GM21390 (cell line): ENCODE measurements around the gene HES6.

Source experiments
- ATAC-seq: cut with Tn5 transposase; IDR thresholded peaks from one replicate; pipeline ENCODE4 v1.9.1; 2021; ENCODE audit not compliant: unreplicated experiment

Gene HES6, protein sequence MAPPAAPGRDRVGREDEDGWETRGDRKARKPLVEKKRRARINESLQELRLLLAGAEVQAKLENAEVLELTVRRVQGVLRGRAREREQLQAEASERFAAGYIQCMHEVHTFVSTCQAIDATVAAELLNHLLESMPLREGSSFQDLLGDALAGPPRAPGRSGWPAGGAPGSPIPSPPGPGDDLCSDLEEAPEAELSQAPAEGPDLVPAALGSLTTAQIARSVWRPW

DNA sequence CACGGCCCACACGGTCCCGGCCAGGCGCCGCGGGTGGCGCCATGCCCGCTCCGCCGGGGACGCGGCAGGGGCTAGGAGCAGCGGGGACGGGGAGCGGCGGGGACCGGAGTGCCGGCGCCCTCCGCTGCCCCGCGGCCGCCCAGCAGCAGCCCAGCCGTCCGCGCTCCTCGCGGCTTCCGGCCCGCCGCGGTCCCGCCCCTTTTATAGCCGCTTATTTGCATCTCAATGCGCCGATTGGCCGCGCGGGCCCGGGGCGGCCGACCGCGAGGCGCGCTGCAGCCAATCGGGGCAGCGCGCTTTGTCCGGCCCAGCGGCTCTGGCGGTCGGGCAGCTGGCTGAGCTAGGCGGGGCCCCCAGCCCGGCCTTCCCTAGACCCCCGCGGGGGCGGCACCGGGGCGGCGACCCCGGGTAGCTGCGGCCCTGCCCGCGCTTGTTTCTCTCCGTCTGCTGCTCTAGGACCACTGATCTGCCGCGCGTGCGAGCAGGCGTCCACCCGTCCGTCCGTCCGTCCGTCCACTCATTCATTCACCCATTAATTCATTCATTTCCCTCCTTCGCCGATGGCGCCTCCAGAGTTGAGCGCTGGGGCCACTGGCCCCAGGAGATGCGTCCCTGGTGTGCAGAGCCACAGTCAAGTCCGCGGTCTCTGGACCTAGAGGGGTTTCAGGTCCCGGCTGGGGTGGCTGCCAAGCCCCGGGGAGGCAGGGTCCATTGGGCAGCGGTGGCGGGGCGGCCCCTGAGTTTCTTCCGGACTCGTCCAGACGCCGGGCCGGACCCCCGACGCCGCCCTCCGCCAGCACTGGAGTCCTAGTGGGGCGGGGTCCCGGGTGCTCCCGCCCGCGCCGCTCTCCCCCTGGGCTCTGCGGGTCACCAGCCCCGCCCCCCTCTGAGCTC, at the start of gene HES6:
HES6 (minus strand) TSS at position 176 of the 894 bp plus-strand sequence; CDS start at position 43, 133 bp downstream.
- peak; percentile 85 for ATAC-seq

DNA sequence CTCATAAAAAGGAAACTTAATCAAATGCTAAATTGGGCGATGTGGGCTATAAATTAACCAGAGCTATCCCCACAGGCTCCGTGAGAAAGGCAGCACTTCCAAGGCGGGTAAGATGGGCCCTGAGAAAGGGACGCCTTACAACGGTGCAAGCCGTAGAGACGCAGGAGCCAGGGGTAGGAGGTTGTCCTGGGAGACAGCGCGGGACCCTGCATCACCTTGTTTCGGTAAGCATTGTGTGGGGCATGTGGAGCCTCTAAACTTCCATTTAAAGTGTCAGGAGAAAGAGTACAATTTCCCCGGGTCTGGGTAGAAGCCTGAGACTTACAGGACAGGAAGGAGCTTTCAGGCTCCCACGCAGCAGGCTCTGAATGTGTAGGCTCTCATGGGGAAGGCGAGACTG, 49.7 kb upstream of the HES6 start:
- ATAC-seq, result no peak

DNA sequence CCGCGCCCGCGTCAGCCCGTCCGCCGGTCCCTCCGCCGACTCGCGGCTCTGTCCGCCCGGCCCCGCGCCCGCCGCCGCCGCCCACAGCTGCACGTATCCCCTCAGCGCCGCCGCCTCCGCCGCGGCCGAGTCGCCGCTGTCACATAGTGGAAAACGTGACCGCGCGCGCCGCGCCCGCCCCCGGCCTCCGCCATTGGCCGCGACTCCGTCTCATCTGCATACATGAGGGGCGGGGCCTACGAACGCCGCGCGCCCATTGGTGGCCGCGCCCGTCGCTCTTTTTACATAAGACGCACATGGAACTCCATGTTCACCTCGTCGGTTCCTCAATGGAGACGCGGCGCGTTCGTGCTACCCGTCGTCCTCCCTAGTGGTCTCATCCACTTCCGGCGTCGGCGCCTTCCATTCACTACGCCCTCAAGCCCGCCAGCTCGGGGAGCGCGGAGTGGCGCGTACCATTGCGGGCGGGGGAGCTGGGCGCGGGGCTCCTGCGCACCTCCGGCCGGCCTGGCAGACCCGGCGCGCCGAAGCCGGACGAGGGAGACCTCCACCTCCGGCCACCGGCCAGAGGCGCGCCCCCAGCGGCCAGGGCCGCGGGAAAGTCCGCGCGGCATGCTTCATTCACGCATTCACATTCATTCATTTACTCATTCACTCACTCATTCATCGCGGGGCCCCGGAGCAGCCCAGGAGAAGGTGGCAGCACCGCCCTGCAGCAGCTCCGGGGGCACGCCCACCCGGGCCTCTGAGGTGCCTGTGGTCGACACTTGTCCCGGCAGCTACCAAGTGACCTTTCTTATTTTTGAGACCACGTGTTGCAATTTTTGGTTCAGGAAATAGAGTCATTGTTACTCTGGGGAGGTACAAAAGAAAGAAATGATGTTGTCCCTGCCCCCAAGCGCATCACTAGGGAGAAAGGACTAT, 49.1 kb upstream of the HES6 start:
- ATAC-seq, result peak; percentile 91

DNA sequence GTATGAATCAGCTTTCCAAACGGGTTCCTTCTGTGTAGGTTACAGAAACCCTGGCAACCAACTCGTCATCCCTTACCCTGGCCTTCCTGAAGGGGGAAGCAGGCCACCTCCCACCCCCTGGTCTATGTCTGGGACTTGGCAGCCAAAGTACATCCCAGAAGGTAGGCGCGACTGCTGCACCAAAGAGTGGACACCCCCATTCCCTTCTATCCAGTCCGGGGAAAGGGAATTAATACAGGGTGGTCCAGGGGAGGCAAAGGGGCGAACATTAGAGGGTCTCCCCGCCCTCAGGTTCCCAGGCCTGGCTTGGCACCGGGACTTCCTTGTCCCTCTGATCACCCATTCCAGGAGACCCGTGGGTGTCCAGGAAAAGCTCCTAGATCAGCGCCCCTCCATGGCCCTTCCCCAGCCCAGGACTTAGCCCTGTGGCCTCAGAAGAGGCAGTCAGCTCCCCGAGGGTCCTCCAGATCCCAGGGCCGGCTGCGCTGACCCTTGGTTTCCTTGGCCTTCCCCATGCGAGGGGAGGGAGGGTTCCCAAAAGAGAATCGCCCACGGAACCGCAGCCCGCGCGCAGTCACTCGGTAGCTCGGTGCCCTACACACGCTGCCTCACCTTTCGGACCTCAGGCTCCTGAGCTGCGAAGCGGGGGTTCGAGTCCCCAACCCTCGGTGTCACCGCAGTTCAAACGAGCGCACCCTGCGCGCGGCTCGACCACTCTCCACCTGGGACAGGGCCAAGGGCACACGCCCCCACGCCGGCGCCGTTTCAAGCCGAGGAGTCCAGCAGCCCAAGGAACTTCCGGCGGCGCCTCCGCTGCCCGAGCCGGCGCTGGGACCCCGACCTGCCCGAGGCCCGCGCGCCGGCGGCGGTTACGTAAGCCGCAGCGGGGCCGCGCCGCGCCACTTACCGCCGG, 48.2 kb upstream of the HES6 start, which contains the start of gene PER2:
PER2 (minus strand) TSS at position 874 of the 913 bp plus-strand sequence. CDS start 10,674 bp downstream, outside the sequence.
- ATAC-seq, result peak; percentile 34

DNA sequence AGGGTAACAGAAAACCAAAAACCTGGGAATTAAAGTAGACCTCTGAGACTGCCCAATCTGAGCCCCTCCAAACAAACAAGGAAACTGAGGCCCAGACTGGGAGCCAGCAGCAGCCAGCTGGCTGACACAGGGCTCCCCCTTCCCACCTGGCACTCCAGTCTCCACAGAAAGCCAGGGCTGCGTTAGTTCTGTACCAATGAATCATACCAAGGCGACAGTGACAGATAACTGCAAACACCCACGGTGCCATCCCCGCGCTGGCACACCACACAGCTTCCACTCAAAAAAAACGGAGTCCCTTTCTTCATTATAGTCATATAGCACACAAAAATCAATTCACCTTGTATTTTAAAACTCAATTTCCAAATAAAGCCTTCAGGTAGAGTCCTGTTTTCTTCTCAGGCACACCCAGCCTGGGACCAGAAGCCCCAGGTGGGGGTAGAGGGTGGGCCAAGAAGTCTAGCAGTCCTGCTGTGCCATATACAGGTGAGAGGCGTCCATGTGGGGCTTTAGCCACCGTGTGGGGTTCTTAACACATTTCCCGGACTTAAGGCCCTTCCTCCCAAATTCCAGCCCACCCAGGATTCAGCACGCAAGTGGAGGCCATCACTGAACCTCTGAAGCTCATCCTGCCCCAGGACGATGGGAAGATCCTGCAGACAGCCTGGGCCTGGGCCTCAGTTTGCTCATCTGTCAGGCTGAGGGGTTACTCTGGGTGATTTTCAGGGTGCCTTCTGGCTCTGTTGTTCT, 47.3 kb upstream of the HES6 start:
- ATAC-seq, result no peak

DNA sequence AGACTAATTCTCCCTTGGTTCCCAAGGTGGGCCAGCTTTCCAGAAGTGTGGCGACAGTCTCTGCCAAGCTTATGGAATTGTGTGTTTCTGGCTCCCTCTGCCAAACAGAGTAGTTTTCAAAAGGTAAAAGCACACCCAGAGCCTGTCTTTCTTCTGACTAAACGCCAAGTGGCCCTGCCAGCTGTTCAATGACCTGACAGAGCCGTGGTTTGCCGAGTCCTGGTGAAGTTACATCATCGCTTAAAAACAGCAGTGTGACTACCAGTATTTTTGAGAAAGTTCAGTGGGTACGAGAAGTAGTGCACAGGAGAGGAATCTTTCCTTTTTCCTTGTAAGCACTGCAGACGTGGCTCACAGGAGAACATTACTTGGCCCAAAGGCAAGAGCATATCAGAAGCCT, 46.7 kb upstream of the HES6 start:
- no peak for ATAC-seq

DNA sequence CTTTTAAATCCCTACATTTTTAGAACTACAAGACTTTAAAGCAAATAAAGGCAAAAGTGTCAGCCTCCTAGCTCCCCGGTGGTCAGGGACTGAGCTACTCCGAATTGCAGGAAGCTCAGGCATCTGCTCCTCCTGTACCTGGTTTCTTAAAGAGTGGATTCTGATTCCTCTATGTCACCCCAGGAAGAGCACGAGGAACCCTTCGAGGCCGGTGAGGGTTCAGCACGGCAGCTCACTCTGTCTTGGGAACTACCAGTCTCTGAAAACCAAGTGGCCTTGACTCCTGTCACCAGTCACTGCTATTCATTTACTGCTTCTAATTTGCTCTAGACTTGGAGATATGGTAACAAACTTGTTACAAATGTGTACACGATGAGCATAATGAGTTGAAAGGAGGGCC, 46.3 kb upstream of the HES6 start:
- no peak for ATAC-seq

DNA sequence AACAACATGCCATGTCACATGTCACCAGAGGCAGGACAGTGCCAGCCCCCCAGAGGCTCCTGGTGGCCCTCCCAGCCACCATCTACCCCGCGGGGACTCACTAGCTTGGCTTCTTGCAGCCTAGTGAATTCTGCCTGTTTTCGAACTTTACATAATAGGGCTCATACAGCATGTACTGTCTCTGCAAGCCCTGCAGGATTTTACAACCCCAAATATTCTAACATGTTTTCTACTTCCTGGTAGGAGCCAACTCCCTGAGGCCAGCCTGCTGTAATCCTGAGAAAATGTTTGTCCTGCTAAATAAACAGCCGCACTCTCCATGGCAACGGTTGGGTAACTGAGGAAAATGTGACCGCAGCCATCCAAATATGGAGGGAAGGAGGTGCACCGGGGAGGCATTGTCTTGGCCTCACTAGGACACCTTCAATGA, 45.8 kb upstream of the HES6 start:
- no peak for ATAC-seq

DNA sequence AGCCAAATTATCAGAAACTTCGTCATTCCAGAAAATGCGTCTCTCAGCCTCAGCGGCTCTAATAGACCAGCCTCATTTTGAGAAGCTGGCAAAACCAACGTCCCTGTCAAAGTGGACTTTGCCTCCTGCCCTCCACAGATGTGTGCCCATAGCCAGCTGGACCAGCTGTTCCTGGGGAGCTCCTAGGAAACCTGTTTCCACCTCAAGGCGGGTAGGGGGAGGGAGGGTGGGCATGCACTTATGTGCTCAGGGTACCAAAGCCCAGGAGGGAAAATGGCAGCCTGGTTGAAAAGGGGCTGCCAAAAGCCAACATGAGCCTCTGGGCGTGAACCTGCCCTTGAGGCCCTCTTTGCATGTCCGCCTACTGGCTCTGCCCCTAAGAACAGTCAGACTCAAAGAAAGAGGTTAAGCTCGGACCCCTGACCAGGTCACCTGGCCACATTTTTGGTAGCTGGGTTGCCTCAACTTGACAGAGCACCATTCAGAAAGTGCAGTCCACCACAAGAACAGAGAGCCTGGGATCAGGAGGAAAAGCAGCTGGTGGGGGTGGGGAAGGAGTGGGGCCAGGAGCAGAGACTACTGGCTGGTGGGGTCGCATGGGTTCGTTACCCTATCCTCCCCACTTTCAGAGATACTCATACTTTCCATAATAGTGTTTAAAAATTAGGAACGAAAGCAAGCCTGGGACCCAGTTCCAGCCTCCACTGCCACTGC, 45.1 kb upstream of the HES6 start:
- no peak for ATAC-seq

DNA sequence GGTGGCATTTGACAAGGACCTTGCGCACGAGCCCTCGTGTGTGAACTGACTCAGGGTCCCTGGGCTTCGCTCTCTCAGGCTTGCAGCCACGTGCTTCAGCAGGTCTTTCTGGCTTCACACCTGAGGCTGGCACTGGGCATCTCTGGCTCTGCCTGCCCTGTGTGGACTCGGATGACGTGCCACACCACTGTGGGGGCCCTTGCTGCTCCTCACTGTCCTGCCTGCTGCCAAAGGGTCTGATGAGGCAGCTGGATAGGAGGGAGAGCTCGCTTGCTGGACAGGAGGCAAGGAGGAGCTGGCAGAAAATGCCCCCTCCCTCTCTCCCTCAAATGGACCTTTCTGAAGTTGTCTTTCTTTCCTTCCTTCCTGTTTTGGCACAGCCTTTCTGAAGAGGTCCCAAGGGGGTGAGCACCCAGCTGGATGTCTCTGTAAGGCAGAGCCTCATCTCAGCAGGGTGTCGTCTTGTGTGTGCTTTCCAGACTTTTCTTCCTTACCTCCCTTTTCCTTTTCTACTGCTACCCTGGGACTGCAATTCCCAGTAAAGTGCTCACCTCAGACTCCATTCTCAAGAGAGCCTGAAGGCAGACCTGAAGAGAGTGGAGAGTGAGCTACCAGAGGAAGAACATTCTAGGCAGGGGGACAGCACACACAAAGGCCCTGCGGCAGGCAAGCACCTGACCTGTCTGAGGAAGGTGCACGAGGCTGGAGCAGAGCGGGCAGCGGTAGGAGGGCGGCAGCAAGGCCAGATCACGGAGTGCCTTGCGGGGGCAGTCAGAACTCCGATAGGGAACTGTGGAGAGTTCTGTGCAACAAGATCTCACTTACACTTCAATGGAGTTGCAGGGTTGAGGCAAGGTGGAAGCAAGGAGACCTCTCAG, 43.3 kb upstream of the HES6 start:
- ATAC-seq, result no peak

DNA sequence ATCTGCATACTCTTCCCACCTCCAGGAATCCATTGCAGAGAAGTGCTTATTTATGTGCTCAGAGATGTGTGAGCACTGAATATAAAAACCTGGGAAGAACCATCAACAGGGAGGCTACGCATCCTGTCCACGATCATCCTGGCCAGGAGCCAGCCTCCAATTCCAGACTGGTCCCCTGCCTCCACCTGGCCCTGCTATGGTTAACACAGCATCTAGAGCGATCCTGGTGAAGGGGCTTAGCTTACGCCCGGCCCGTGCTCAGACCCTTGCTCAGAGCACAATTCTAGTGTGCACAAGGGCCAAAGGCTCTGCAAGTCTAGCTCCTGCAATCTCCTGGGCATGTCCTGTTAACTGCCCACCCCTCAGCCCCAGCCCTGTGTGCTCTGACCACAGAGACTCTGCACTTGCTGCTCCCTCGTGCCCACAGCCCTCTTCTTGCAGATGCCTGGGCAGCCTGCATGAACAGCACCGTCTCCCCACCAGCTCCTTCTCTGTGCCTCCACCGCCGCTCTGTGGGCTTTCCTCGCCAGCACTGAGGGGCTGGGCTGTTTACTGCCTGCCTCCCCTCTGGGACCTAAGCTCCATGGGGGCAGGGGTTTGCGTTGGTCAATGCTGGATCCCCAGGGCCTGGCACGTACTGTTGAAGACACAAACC, 42.1 kb upstream of the HES6 start:
- no peak for ATAC-seq

DNA sequence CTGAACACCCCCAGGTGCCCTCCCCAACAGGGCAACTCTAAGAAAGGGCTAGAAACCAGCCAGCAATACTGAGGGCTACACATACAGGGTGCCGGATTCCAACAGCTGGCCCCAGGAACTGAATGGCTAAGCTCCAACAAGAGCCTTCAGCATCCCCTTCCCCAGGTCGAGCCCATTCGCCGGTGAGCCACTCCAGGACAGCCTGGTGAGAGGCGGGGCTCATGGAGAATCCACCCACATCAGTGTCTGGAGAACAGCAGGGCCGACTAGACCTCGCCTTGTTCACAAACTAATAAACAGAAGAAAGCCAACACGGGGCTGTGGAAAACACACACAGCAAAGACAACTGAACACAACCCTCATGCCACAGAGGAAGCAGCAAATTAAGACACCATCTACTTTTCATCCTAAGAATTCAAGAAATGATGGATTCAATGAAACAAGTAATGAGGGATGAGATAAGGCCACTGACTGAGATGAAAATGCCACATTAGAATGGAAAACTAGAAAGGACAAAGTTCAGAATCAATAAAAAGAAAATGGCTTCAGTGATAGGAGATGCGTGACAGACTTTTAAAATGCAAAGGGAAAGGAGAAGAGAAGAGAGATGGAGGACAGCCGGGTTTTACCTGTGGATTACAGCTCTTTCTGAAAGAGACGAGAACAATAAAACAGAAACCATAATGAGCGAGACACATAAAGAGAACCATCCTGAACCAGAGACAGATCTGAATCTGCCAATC, 40.4 kb upstream of the HES6 start:
- ATAC-seq, result no peak

DNA sequence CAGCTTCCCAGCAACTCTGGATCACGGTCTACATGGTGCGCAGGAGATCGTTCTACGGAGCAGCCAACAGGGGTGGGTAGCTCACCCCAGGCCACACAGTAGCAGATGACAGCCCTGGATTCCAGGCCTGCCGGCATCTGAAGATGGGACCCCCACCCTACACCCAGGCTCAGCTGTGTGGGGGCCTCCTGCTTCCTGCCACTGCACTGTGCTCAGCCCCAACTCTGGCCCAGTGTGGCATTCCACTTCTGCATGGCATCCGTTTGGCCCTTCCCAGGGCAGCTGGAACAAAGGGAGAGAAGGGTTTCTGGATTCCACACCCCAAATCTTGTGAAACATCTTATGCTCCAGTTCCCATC, 39.5 kb upstream of the HES6 start:
- no peak for ATAC-seq

DNA sequence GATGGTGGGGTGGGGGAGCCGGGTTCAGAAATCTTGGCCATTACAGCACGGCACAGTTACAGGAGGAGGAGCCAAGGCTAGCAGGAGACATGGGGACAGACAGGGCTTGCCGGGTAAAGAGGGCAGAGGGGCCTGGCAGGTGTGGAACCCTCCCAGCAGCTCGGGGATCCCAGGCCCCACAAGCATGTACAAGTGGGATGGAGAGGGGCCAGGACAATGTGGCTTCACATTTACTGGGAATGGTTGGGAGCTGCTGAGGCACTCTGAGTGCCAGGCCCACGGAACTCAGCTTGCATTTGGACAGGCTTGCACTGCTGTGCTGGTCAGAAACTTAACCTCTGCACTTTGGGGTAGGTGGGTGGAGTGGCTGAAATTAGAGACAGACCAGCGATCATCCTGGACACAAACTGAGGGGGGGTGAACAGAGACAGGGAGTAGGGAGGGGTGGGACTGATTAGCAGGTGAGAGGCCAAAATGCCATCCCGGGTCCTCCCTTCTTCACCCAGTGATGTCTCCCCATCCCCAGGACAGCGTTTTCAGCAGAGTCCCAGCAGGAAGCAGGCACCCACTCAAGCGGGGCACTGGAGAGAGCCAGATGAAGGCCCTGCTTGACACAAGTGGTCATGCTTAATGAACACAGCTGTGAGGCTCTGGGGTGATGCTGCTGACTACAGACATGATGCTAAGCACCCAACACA, 38.9 kb upstream of the HES6 start:
- no peak for ATAC-seq

DNA sequence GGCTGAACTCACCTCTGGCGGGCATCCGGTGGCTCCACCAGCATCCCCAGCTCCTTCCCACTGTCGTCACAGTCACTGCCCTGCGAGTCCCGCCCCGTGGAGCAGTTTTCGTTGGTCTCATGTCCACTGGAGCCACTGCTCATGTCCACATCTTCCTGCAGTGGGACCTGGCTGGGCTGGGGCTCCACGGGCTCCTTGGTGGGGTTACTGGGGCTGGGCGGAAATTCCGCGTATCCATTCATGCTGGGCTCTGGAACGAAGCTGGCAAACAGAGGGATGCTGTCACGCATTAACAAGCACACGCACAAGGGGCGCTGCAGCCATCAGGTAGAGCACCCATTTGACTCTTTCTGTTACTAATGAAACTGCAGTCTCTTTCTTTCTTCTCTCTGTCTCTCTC, 37.9 kb upstream of the HES6 start:
- no peak for ATAC-seq
